K562 (cell line): ENCODE results near the gene ADGRB2. TPM values are rescaled to one million over a fixed set of nuclear protein-coding genes. Genes with fewer than 3 reads are reported as not detected.

Source experiments
- ADNP ChIP-seq: fragments of 200-800 bp; sonication (Bioruptor generic); IDR thresholded peaks from 2 replicates; pipeline ENCODE4 v1.6.1; 2016; ENCODE audit warnings: missing genetic modification characterization, missing compliant biosample characterization
- ARID2 ChIP-seq: fragments of 450-650 bp; IDR thresholded peaks from 2 replicates; pipeline ENCODE4 v1.6.1; 2017; ENCODE audit warnings: antibody characterized with exemption, mild to moderate bottlenecking
- BRCA1 ChIP-seq, 2 experiments: fragments of 450-650 bp in 1 of 2; sonication (generic) in 1 of 2; formaldehyde crosslinking in 1 of 2; IDR thresholded peaks; 2 replicates each; pipeline versions ENCODE4 v1.5.0 to v1.6.1; 2017 to 2020; ENCODE audit warnings: mild to moderate bottlenecking in 1 of 2, missing genetic modification reagents in 1 of 2
- CEBPG ChIP-seq, 3 experiments: fragments of 200-800 bp in 1 of 3; sonication (Bioruptor generic) in 1 of 3; sonication (generic) in 1 of 3; formaldehyde crosslinking in 1 of 3; IDR thresholded peaks in 2 of 3; conservative IDR thresholded peaks in 1 of 3; 2 replicates each; pipeline versions ENCODE4 v1.6.1 to v1.8.0; 2016 to 2022; ENCODE audit warnings: missing compliant biosample characterization in 2 of 3, missing genetic modification characterization in 2 of 3, mild to moderate bottlenecking in 1 of 3, missing genetic modification reagents in 1 of 3
- FOXA1 ChIP-seq: fragments of 450-650 bp; IDR thresholded peaks from 2 replicates; pipeline ENCODE4 v1.6.1; 2016; ENCODE audit warnings: mild to moderate bottlenecking, borderline replicate concordance
- GATA2 ChIP-seq: sonication (generic); formaldehyde crosslinking; IDR thresholded peaks from 2 replicates; pipeline ENCODE4 v1.4.0; 2020; ENCODE audit warnings: mild to moderate bottlenecking, missing genetic modification reagents
- GTF2A2 ChIP-seq: IDR thresholded peaks from 2 replicates; pipeline ENCODE4 v1.6.1; 2016; ENCODE audit warnings: mild to moderate bottlenecking, missing genetic modification characterization, missing compliant biosample characterization
- ILF3 ChIP-seq: fragments of 450-650 bp; IDR thresholded peaks from 2 replicates; pipeline ENCODE4 v1.6.1; 2018; ENCODE audit warnings: antibody characterized with exemption, mild to moderate bottlenecking, moderate library complexity, borderline replicate concordance
- PPARD ChIP-seq: fragments of 250-450 bp; sonication (Bioruptor Pico); IDR thresholded peaks from 2 replicates; pipeline ENCODE4 v1.8.0; 2022; ENCODE audit warnings: inconsistent platforms, mild to moderate bottlenecking, moderate library complexity
- RREB1 ChIP-seq: fragments of 250-450 bp; sonication (Bioruptor Pico); IDR thresholded peaks from 2 replicates; pipeline ENCODE4 v1.4.0; 2020
- SMARCE1 ChIP-seq: fragments of 450-650 bp; IDR thresholded peaks from 2 replicates; pipeline ENCODE4 v1.7.1; 2016; ENCODE audit warnings: mild to moderate bottlenecking
- SREBF2 ChIP-seq: sonication (generic); formaldehyde crosslinking; IDR thresholded peaks from 2 replicates; pipeline ENCODE4 v1.4.0; 2020; ENCODE audit warnings: mild to moderate bottlenecking, missing genetic modification reagents
- ZNF140 ChIP-seq: fragments of 250-450 bp; sonication (Bioruptor Pico); IDR thresholded peaks from 2 replicates; pipeline ENCODE4 v1.8.0; 2021; ENCODE audit warnings: moderate library complexity, mild to moderate bottlenecking, inconsistent platforms
- ZNF165 ChIP-seq: fragments of 250-450 bp; sonication (Bioruptor Pico); IDR thresholded peaks from 2 replicates; pipeline ENCODE4 v1.4.0; 2020; ENCODE audit warnings: borderline replicate concordance
- polyA plus RNA-seq, 8 experiments: library from polyadenylated mRNA; depleted of rRNA in 4 of 8; stranded (reverse) in 5 of 8; unstranded in 3 of 8; fragments of >200 nt; fragmentation: Nextera tagmentation in 2 of 8; fragmentation: Illumina TruSeq in 1 of 8; extraction: Ambion mirVana in 2 of 8; extraction: Trizol in 1 of 8; gene quantifications; 2 replicates each; pipeline versions ENCODE4 v1.2.1 to v1.2.3, GENCODE V29; 2011 to 2014; ENCODE audit warnings: inconsistent platforms in 1 of 8, missing spikeins in 1 of 8
- total RNA-seq, 7 experiments: library from RNA; depleted of rRNA in 6 of 7; stranded (reverse); fragments of >200 nt in 6 of 7; fragmentation: Illumina TruSeq in 2 of 7; extraction: Trizol in 2 of 7; gene quantifications; 2 replicates each; pipeline versions ENCODE4 v1.2.1 to v1.2.3, GENCODE V29; 2011 to 2021; ENCODE audit warnings: low replicate concordance in 1 of 7
- TF ChIP-seq, protein P1 (sequence below): sonication (generic); formaldehyde crosslinking; IDR thresholded peaks from 2 replicates; pipeline ENCODE4 v1.8.1; 2023; ENCODE audit warnings: mild to moderate bottlenecking, missing genetic modification reagents
- TF ChIP-seq, protein P2 (sequence below): sonication (generic); formaldehyde crosslinking; IDR thresholded peaks from 2 replicates; pipeline ENCODE4 v1.8.0; 2022; ENCODE audit warnings: missing genetic modification reagents, mild to moderate bottlenecking, borderline replicate concordance

Gene ADGRB2
- total and polyA plus RNA-seq, 9 of the 15 experiments (the other 6 are each of a cell fraction or from before 2014, with no cell fraction given): 0.04 to 0.23 (median 0.20) TPM; not detected in 2

DNA sequence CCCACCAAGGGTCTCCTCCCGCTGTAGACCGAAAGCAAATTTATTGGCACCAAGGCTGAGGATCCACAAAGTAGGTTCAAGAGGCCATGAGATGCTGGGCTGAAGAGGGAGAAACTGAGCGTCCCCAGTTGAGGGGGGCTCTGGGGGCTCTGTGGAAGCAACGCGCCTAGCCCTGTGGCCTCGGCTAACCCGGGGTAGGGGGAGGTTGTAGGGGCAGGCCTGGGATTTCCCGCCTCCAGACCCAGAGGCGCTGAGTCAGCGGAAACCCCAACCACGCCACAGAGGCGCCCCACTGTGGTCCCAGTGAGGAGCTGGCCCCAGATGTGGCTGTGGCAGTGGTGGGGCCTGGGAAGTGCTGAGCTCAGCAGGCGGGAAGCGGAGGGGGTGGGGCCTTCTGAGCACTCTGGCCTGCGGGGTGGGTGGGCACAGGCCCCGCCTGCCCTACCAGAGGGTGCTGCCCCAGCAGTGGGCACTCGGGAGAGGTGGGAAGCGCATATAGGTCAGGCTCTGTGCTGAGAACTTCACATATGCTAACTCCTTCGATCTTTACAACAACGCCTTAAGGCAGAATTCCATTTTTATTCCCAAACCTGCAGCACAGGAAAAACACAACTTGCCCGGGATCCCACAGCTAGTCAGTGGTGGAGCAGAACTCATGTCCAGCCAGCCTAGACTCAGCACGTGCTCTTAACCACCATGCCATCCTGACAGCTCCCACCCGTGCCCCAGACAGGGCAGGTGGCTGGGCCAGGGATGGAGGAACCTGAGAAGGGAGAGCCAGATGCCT, 58.9 kb downstream of the ADGRB2 start (continued):
- TF ChIP-seq RREB1 (CRISPR knock-in tag) (no peak), ARID2 (no peak), ZNF165 (CRISPR knock-in tag) (no peak), GTF2A2 (no peak), ILF3 (no peak), FOXA1 (no peak), ADNP (tag) (no peak), SREBF2 (CRISPR knock-in tag) (no peak), BRCA1 (IDR thresholded peaks at IDR 0.05) (no peak), BRCA1 (CRISPR knock-in tag; IDR thresholded peaks at IDR 0.05) (no peak), ZNF140 (CRISPR knock-in tag) (no peak), GATA2 (CRISPR knock-in tag) (no peak), CEBPG (CRISPR knock-in tag; IDR thresholded peaks at IDR 0.05) (0 out of 2 replicates have a peak, but pooled peaks have one; percentile 22), CEBPG (tag; conservative IDR thresholded peaks at IDR 0.05 in 1 of 2, IDR thresholded peaks at IDR 0.05 in 1 of 2) (no peak), PPARD (no peak), SMARCE1 (peak; percentile 57; the same call in 1 of the 2 replicates)
- TF ChIP-seq, protein P1, sequence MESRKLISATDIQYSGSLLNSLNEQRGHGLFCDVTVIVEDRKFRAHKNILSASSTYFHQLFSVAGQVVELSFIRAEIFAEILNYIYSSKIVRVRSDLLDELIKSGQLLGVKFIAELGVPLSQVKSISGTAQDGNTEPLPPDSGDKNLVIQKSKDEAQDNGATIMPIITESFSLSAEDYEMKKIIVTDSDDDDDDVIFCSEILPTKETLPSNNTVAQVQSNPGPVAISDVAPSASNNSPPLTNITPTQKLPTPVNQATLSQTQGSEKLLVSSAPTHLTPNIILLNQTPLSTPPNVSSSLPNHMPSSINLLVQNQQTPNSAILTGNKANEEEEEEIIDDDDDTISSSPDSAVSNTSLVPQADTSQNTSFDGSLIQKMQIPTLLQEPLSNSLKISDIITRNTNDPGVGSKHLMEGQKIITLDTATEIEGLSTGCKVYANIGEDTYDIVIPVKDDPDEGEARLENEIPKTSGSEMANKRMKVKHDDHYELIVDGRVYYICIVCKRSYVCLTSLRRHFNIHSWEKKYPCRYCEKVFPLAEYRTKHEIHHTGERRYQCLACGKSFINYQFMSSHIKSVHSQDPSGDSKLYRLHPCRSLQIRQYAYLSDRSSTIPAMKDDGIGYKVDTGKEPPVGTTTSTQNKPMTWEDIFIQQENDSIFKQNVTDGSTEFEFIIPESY (CRISPR knock-in tag): no peak
- TF ChIP-seq, protein P2, sequence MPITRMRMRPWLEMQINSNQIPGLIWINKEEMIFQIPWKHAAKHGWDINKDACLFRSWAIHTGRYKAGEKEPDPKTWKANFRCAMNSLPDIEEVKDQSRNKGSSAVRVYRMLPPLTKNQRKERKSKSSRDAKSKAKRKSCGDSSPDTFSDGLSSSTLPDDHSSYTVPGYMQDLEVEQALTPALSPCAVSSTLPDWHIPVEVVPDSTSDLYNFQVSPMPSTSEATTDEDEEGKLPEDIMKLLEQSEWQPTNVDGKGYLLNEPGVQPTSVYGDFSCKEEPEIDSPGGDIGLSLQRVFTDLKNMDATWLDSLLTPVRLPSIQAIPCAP (CRISPR knock-in tag): no peak
